Ammon's horn (tissue), 1 donor: ENCODE results near the gene ZNF25.
"Not testable (repeated sequence)": the region's sequence is repeated elsewhere in the genome, so short reads cannot be mapped to it uniquely, and the experiment has no call there.

Experiments
- DNase-seq: peaks from one replicate; pipeline ENCODE4 v3.0.0-alpha.2; 2016; ENCODE audit warnings: low spot score

Gene ZNF25

DNA sequence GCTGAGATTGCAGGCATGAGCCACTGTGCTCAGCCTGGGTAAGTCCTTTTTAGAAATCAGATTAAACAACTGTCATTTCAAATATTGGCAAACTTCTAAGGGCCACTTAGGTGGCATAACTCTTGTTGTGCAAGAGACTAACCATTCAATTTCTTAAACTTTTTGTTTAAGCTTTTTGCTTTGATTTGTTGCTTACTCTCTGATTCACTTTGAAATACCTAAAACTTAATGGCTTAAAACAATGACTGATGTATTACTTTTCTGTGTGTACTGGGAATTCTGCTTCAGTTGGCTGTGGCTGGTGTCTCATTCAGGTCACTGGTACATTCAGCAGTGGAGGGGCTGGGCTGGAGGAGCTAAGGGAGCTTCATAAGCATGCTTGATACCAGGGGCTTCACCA is 28.9 kb downstream of the ZNF25 start:
- no peak for DNase-seq

DNA sequence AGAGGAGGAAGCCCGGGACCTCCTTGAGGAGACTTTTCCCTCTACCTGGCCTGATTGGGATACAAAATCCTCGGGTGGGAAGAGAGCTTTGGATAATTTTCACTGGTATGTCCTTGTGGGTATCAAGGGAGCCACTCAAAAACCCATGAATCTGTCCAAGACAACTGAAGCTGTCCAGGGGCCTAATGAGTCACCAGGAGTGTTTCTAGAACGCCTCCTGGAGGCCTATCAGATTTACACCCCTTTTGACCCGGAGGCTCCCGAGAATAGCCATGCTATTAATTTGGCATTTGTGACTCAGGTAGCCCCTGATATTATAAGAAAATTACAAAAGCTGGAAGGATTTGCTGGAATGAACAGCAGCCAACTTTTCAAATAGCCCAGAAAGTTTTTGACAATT is 38.6 kb downstream of the ZNF25 start:
- no peak for DNase-seq

DNA sequence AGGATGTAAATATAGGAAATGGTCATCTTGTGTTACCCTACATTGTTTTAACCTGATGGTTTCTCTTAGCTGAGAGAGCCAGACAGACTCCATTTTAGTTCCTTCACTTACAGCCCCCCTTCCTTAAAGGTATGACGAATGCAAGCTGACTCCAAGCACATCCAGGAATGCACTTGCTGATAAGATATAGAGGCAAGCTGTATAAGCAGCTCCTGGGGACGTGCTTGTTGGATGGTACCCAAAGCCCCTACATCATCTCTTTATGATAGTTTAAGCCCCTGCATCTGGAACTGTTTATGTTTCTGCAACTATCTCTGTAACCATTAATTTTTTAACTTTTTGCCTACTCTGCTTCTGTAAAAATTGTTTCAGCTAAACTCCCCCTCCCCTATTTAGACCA is 41.7 kb downstream of the ZNF25 start:
- no peak for DNase-seq

DNA sequence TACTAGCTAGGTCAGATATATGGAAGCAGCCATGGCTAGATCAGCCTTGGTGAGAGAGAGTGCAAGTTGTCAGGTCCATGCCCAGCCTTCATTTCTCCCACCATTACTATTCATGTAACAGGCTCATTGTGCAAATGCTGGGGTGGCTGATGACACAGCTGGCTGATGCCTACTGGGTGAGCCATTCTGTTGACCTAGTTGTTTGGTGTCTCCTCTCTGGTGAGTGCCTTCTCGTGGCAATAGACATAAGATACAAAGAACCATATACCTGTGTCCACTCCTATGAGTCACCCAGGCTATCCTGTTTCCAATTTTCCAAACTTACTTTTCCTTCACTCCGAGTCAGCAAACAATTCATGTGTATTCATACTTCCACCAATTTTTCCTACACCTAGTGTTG is 46.0 kb downstream of the ZNF25 start:
- no peak for DNase-seq

DNA sequence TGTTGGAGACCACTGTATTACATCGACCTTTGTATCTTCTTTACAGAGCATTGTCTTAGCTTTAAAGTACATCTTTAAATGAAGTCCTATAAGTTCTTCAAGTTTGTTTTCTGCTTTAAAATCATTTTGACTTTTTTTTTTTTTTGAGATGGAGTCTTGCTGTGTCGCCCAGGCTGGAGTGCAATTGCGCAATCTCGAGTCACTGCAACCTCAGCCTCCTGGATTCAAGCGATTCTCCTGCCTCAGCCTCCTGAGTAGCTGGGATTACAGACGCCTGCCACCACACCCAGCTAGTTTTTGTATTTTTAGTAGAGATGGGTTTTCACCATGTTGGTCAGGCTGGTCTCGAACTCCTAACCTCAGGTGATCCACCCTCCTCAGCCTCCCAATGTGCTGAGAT is 68.3 kb downstream of the ZNF25 start:
- not testable (repeated sequence) for DNase-seq

DNA sequence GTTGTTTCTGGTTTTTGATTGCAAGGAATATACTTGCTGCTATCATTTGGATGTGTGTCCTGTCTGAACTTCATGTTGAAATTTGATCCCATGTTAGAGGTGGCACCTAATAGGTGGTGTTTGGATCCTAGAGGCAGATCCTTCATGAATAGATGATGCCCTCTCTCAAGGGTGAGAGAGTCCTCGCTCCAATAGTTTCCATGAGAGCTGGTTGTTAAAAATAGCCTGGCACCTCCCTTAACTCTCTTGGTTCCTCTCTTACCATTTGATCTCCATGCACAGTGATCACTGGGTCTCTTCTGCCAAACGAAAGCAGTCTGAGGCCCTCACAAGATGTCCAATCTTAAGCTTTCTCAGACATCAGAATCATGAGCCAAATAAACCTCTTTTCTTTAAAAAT is 70.1 kb downstream of the ZNF25 start:
- DNase-seq = no peak
